Measurements from ENCODE around the gene BRINP1.

GRCh38 chr9:119298076-119298853 lies 71.0 kb downstream of the BRINP1 start:
- TF ChIP-seq CTCF (IDR thresholded peaks at IDR 0.05): no peak
- TF ChIP-seq ZFX (IDR thresholded peaks at IDR 0.05; ENCODE audit: borderline replicate concordance): no peak
